ENCODE results near the gene TEKT1.

The TEKT1 gene

GRCh38 chr17:6753006-6753445, 78.5 kb downstream of the TEKT1 start (continued):
- TF ChIP-seq ZNF621 (tag by site-specific recombination; IDR thresholded peaks at IDR 0.05): no peak
- no peak for TF ChIP-seq CTCF (tag by site-specific recombination; IDR thresholded peaks at IDR 0.05)
- no peak for TF ChIP-seq ZNF175 (tag by site-specific recombination; IDR thresholded peaks at IDR 0.05)
- TF ChIP-seq ZNF548 (tag by site-specific recombination; IDR thresholded peaks at IDR 0.05): no peak
- TF ChIP-seq ZNF146 (tag by site-specific recombination; IDR thresholded peaks at IDR 0.05): no peak
- TF ChIP-seq ZNF354C (tag by site-specific recombination; IDR thresholded peaks at IDR 0.05; ENCODE audit: borderline replicate concordance, low read depth): no peak
- no peak for TF ChIP-seq ZNF274 (IDR thresholded peaks at IDR 0.05; ENCODE audit: low read length)
- no peak for TF ChIP-seq ZNF274 (tag by site-specific recombination; IDR thresholded peaks at IDR 0.05; ENCODE audit: borderline replicate concordance)
- TF ChIP-seq ZNF138 (tag by site-specific recombination; IDR thresholded peaks at IDR 0.05; ENCODE audit: borderline replicate concordance): no peak
- TF ChIP-seq ZNF184 (tag by site-specific recombination; IDR thresholded peaks at IDR 0.05): no peak
- no peak for TF ChIP-seq ZFP3 (tag by site-specific recombination; IDR thresholded peaks at IDR 0.05; ENCODE audit: low read depth)
- TF ChIP-seq ZNF555 (tag by site-specific recombination; conservative IDR thresholded peaks at IDR 0.05): no peak
- 0 out of 2 replicates have a peak, but pooled peaks have one; percentile 22 for TF ChIP-seq ZNF660 (tag by site-specific recombination; IDR thresholded peaks at IDR 0.05)
- peak; percentile 76; the same call in 1 of the 2 replicates for TF ChIP-seq ZFP69B (tag by site-specific recombination; IDR thresholded peaks at IDR 0.05)
- TF ChIP-seq ZBTB7A (tag by site-specific recombination; IDR thresholded peaks at IDR 0.05; ENCODE audit: low read depth): no peak
- no peak for TF ChIP-seq ZNF112 (tag by site-specific recombination; IDR thresholded peaks at IDR 0.05)
- TF ChIP-seq HIC1 (tag by site-specific recombination; IDR thresholded peaks at IDR 0.05): no peak
- no peak for TF ChIP-seq ZNF792 (tag by site-specific recombination; IDR thresholded peaks at IDR 0.05)
- no peak for TF ChIP-seq ZNF426 (tag by site-specific recombination; IDR thresholded peaks at IDR 0.05)
- no peak for TF ChIP-seq PRDM6 (tag by site-specific recombination; IDR thresholded peaks at IDR 0.05)
- no peak for TF ChIP-seq ZNF2 (tag by site-specific recombination; IDR thresholded peaks at IDR 0.05)
- no peak for TF ChIP-seq GLI4 (tag by site-specific recombination; IDR thresholded peaks at IDR 0.05)
- peak; percentile 23; the same call in 1 of the 2 replicates for TF ChIP-seq PRDM10 (tag by site-specific recombination; IDR thresholded peaks at IDR 0.05)
- TF ChIP-seq ZNF785 (tag by site-specific recombination; IDR thresholded peaks at IDR 0.05): peak; percentile 53; the same call in 1 of the 2 replicates
- no peak for TF ChIP-seq SCRT2 (tag by site-specific recombination; IDR thresholded peaks at IDR 0.05)
- TF ChIP-seq ZNF433 (tag by site-specific recombination; IDR thresholded peaks at IDR 0.05; ENCODE audit: low read depth): no peak
- TF ChIP-seq ZNF148 (tag by site-specific recombination; IDR thresholded peaks at IDR 0.05; ENCODE audit: borderline replicate concordance): no peak
- TF ChIP-seq ZXDB (tag by site-specific recombination; IDR thresholded peaks at IDR 0.05): no peak

All from HEK293 (cell line).